GM03348 (cell line): ENCODE results near the gene MYO7B.
A peak's percentile ranks its signal among the peaks of the same experiment; 100 is the strongest.

ENCODE experiments used
- DNase-seq: peaks from one replicate; pipeline ENCODE4 v3.0.0; 2012; ENCODE audit warnings: low spot score

The MYO7B gene

GRCh38 chr2:127589841-127590240 lies 54.4 kb downstream of the MYO7B start:
- no peak for DNase-seq

GRCh38 chr2:127590386-127591190 lies 55.1 kb downstream of the MYO7B start:
- no peak for DNase-seq

- peak; percentile 85 for DNase-seq
These were observed 55.9 kb downstream of the MYO7B start for GRCh38 chr2:127591221-127591923.

- DNase-seq, result no peak
These were observed 57.3 kb downstream of the MYO7B start for GRCh38 chr2:127592761-127593227.

GRCh38 chr2:127593228-127594115 lies 58.0 kb downstream of the MYO7B start:
- DNase-seq, result no peak

GRCh38 chr2:127594116-127594591 lies 58.7 kb downstream of the MYO7B start:
- no peak for DNase-seq

GRCh38 chr2:127596311-127597045 lies 61.0 kb downstream of the MYO7B start:
- DNase-seq, result no peak

GRCh38 chr2:127597046-127597983 lies 61.8 kb downstream of the MYO7B start:
- no peak for DNase-seq

GRCh38 chr2:127597984-127598380 lies 62.5 kb downstream of the MYO7B start:
- DNase-seq, result no peak

GRCh38 chr2:127598711-127599110 lies 63.2 kb downstream of the MYO7B start:
- DNase-seq, result no peak

GRCh38 chr2:127599211-127599610 lies 63.7 kb downstream of the MYO7B start:
- DNase-seq, result no peak

GRCh38 chr2:127604986-127605385 lies 69.5 kb downstream of the MYO7B start:
- no peak for DNase-seq

- DNase-seq, result no peak
These were observed 70.3 kb downstream of the MYO7B start for GRCh38 chr2:127605691-127606263.

GRCh38 chr2:127606625-127607398 lies 71.3 kb downstream of the MYO7B start:
- no peak for DNase-seq

- DNase-seq, result no peak
These were observed 72.0 kb downstream of the MYO7B start for GRCh38 chr2:127607399-127607908.

GRCh38 chr2:127608061-127609030 lies 72.9 kb downstream of the MYO7B start:
- no peak for DNase-seq

- DNase-seq, result no peak
These were observed 73.7 kb downstream of the MYO7B start for GRCh38 chr2:127609031-127609751.
